ENCODE measurements around the gene ATP5PD. TPM values are rescaled to one million over a fixed set of nuclear protein-coding genes. Genes with fewer than 3 reads are reported as not detected.

Gene ATP5PD
- total RNA-seq: 240 and 278 TPM in 2 replicates

GRCh38 chr17:75046407-75047289, at the start of gene ATP5PD, which contains the start of gene KCTD2:
Gene ATP5PD (minus strand): TSS chr17:75046969. CDS start chr17:75042650, 4,319 bp downstream.
Gene KCTD2 (plus strand): TSS chr17:75047225. CDS start chr17:75047251, 26 bp downstream.
- no peaks in the 10 kb centered on the region for H3K27me3 ChIP-seq (ENCODE audit: insufficient read depth, low read length)
- peaks cover 56% of the 10 kb centered on the region for H3K79me2 ChIP-seq (ENCODE audit: insufficient read depth, low read length)
- no peak for TF ChIP-seq CTCF (IDR thresholded peaks at IDR 0.05; ENCODE audit: extremely low read depth, low read depth, low read length)

GRCh38 chr17:75096082-75096625, 49.4 kb upstream of the ATP5PD start:
- Histone ChIP-seq H2AFZ (ENCODE audit: low read length) (no peak overlapping the region), H3K79me2 (ENCODE audit: insufficient read depth, low read length) (peaks cover 20% of the 10 kb centered on the region), H3K9me3 (ENCODE audit: low read depth, low read length) (no peaks in the 10 kb centered on the region), H3K27me3 (ENCODE audit: insufficient read depth, low read length) (no peaks in the 10 kb centered on the region), H3K27ac (ENCODE audit: low read depth, low read length) (no peak overlapping the region), H3K4me3 (ENCODE audit: insufficient read depth, low read length) (peak overlapping the region; percentile 25), H4K20me1 (ENCODE audit: insufficient read depth, low read length) (peaks cover 10% of the 10 kb centered on the region), H3K4me1 (ENCODE audit: insufficient read depth, low read length) (peaks cover 7% of the 10 kb centered on the region), H3K4me2 (ENCODE audit: insufficient read depth, low read length) (no peak overlapping the region), H3K36me3 (ENCODE audit: insufficient read depth, low read length) (peaks cover 20% of the 10 kb centered on the region)
- TF ChIP-seq CTCF (IDR thresholded peaks at IDR 0.05; ENCODE audit: extremely low read depth, low read depth, low read length): no peak
- DNase-seq (ENCODE audit: insufficient read length, low spot score, missing footprints): peak; percentile 96

More at GRCh38 chr17:75046407-75047289, at the start of gene ATP5PD, which contains the start of gene KCTD2:
- Histone ChIP-seq H2AFZ (ENCODE audit: low read length) (peak within 1 kb of the TSS; percentile 97), H3K9me3 (ENCODE audit: low read depth, low read length) (no peaks in the 10 kb centered on the region), H3K27ac (ENCODE audit: low read depth, low read length) (peak within 1 kb of the TSS; percentile 95), H3K4me1 (ENCODE audit: insufficient read depth, low read length) (peaks cover 18% of the 10 kb centered on the region), H3K4me3 (ENCODE audit: insufficient read depth, low read length) (peak within 1 kb of the TSS; percentile 100), H3K4me2 (ENCODE audit: insufficient read depth, low read length) (peak within 1 kb of the TSS; percentile 88), H3K36me3 (ENCODE audit: insufficient read depth, low read length) (peaks cover 25% of the 10 kb centered on the region), H4K20me1 (ENCODE audit: insufficient read depth, low read length) (peaks cover 3% of the 10 kb centered on the region)
- DNase-seq (ENCODE audit: insufficient read length, low spot score, missing footprints): peak; percentile 99

- Histone ChIP-seq H3K9me3 (ENCODE audit: low read depth, low read length) (no peaks in the 10 kb centered on the region), H3K4me3 (ENCODE audit: insufficient read depth, low read length) (no peak overlapping the region), H3K27me3 (ENCODE audit: insufficient read depth, low read length) (no peaks in the 10 kb centered on the region), H3K27ac (ENCODE audit: low read depth, low read length) (no peak overlapping the region), H2AFZ (ENCODE audit: low read length) (no peak overlapping the region), H3K4me2 (ENCODE audit: insufficient read depth, low read length) (no peak overlapping the region), H3K36me3 (ENCODE audit: insufficient read depth, low read length) (peaks cover 12% of the 10 kb centered on the region), H4K20me1 (ENCODE audit: insufficient read depth, low read length) (peaks cover 13% of the 10 kb centered on the region), H3K4me1 (ENCODE audit: insufficient read depth, low read length) (peaks cover 10% of the 10 kb centered on the region), H3K79me2 (ENCODE audit: insufficient read depth, low read length) (peaks cover 25% of the 10 kb centered on the region)
- TF ChIP-seq CTCF (IDR thresholded peaks at IDR 0.05; ENCODE audit: extremely low read depth, low read depth, low read length): no peak
- peak; percentile 49 for DNase-seq (ENCODE audit: insufficient read length, low spot score, missing footprints)
Measured at GRCh38 chr17:75094871-75095399, 48.2 kb upstream of the ATP5PD start.
